HCT116 (cell line): ENCODE measurements around the gene GATC. TPM values are rescaled to one million over a fixed set of nuclear protein-coding genes. Genes with fewer than 3 reads are reported as not detected.

ENCODE experiments used
- ATAC-seq: fragments of 200-7000 bp; cut with Tn5 transposase; 2 replicates; pipeline ENCODE4 v1.9.1; 2020; ENCODE audit warnings: mild to moderate bottlenecking, moderate library complexity
- BruUV-seq: library from RNA; stranded (reverse); fragments of 400-500 nt; replicated peaks from 2 replicates; lab custom pipeline; 2021; lab: Mats Ljungman, UMichigan
- CTCF ChIA-PET: fragments of 300-600 bp; sonication (Branson Sonifier 250); formaldehyde crosslinking; loops from one replicate; lab custom pipeline; 2021; ENCODE audit warnings: antibody characterized with exemption; lab: Charles Lee
- POLR2A ChIA-PET: fragments of 300-600, 350-600 bp; sonication (Branson Sonifier 250); formaldehyde crosslinking; loops from one replicate; lab custom pipeline; 2021; ENCODE audit warnings: antibody characterized with exemption; lab: Charles Lee
- RAD21 ChIA-PET, 2 experiments: fragments of 300-600 bp; sonication (Branson Sonifier 250); formaldehyde crosslinking; loops; one replicate each; lab custom pipeline; 2023; ENCODE audit warnings: low total read pairs in 2 of 2; ENCODE audit not compliant: uncharacterized antibody in 2 of 2, unreplicated experiment in 2 of 2, low non-redundant PET in 1 of 2; lab: Charles Lee
- DNase-seq: peaks from one replicate; pipeline ENCODE4 v3.0.0-alpha.2; 2010; ENCODE audit warnings: low read depth, low spot score
- H2AFZ ChIP-seq: fragments of 200-600 bp; shearing (Covaris generic), sonication (generic); 2 replicates; pipeline ENCODE4 v1.6.1; 2017; ENCODE audit warnings: low read depth, mixed run types, mixed read lengths, antibody characterized with exemption, low read length; ENCODE audit not compliant: poor library complexity, severe bottlenecking
- H3K27ac ChIP-seq: 2 replicates; pipeline ENCODE4 v1.5.1; 2012; ENCODE audit warnings: low read depth, low read length
- H3K27me3 ChIP-seq: fragments of 200-600 bp; sonication (generic); 2 replicates; pipeline ENCODE4 v1.6.1; 2016; ENCODE audit warnings: mixed run types, low read length, mixed read lengths; ENCODE audit not compliant: insufficient read depth
- H3K36me3 ChIP-seq, 2 experiments: fragments of 200-500 bp in 1 of 2; fragments of 200-600 bp in 1 of 2; sonication (Bioruptor generic) in 1 of 2; sonication (generic) in 1 of 2; 2 replicates each; pipeline versions ENCODE4 v1.5.1 to v1.6.1; 2014 to 2016; ENCODE audit warnings: low read length in 2 of 2, inconsistent platforms in 1 of 2, mixed read lengths in 1 of 2, mixed run types in 1 of 2; ENCODE audit not compliant: insufficient read depth in 2 of 2, control insufficient read depth in 1 of 2
- H3K4me1 ChIP-seq, 2 experiments: fragments of 200-600 bp in 1 of 2; sonication (generic) in 1 of 2; 2 replicates each; pipeline versions ENCODE4 v1.5.1 to v1.6.1; 2012 to 2017; ENCODE audit warnings: low read length in 2 of 2, inconsistent platforms in 1 of 2, mild to moderate bottlenecking in 1 of 2, mixed read lengths in 1 of 2, mixed run types in 1 of 2, moderate library complexity in 1 of 2; ENCODE audit not compliant: insufficient read depth in 2 of 2, control insufficient read depth in 1 of 2
- H3K4me2 ChIP-seq: fragments of 200-600 bp; sonication (generic); 2 replicates; pipeline ENCODE4 v1.6.1; 2017; ENCODE audit warnings: mixed run types, low read length, mixed read lengths
- H3K4me3 ChIP-seq, 2 experiments: fragments of 200-600 bp in 1 of 2; sonication (generic) in 1 of 2; replicated peaks in 1 of 2; 2 replicates each; pipeline ENCODE4 v1.5.1; 2011 to 2016; ENCODE audit warnings: low read length in 2 of 2, control low read depth in 1 of 2, low read depth in 1 of 2, mild to moderate bottlenecking in 1 of 2, mixed read lengths in 1 of 2, mixed run types in 1 of 2
- H3K79me2 ChIP-seq: fragments of 200-600 bp; sonication (generic); 2 replicates; pipeline ENCODE4 v1.6.1; 2017; ENCODE audit warnings: mild to moderate bottlenecking, mixed run types, low read length, moderate library complexity, mixed read lengths; ENCODE audit not compliant: insufficient read depth
- H3K9ac ChIP-seq: fragments of 200-600 bp; sonication (generic); 2 replicates; pipeline ENCODE4 v1.6.1; 2016; ENCODE audit warnings: low read length, mixed read lengths
- H3K9me2 ChIP-seq: fragments of 200-600 bp; sonication (generic), shearing (Covaris generic); 2 replicates; pipeline ENCODE4 v1.6.1; 2017; ENCODE audit warnings: mixed run types, mild to moderate bottlenecking, moderate library complexity; ENCODE audit not compliant: insufficient read depth
- H3K9me3 ChIP-seq, 2 experiments: fragments of 200-500 bp in 1 of 2; fragments of 200-600 bp in 1 of 2; sonication (Bioruptor generic) in 1 of 2; sonication (generic) in 1 of 2; 2 replicates each; pipeline ENCODE4 v1.6.1; 2014 to 2017; ENCODE audit warnings: low read length in 2 of 2, mixed read lengths in 2 of 2, inconsistent platforms in 1 of 2, low read depth in 1 of 2, mild to moderate bottlenecking in 1 of 2, mixed run types in 1 of 2, moderate library complexity in 1 of 2; ENCODE audit not compliant: control insufficient read depth in 1 of 2, insufficient read depth in 1 of 2
- H4K20me1 ChIP-seq: fragments of 200-600 bp; sonication (generic), shearing (Covaris generic); 2 replicates; pipeline ENCODE4 v1.6.1; 2017; ENCODE audit warnings: mixed run types, mild to moderate bottlenecking, moderate library complexity; ENCODE audit not compliant: insufficient read depth
- CBX3 ChIP-seq: IDR thresholded peaks from 2 replicates; pipeline ENCODE4 v1.6.1; 2012; ENCODE audit warnings: low read depth
- CEBPB ChIP-seq: IDR thresholded peaks from 2 replicates; pipeline ENCODE4 v1.6.1; 2012; ENCODE audit warnings: low read depth
- EGR1 ChIP-seq: IDR thresholded peaks from 2 replicates; pipeline ENCODE4 v1.6.1; 2012; ENCODE audit warnings: low read depth
- ELF1 ChIP-seq: IDR thresholded peaks from 2 replicates; pipeline ENCODE4 v1.6.1; 2012; ENCODE audit warnings: low read depth, borderline replicate concordance
- EZH2 ChIP-seq: fragments of 200-600 bp; sonication (generic); IDR thresholded peaks from 2 replicates; pipeline ENCODE4 v1.6.1; 2017; ENCODE audit warnings: antibody characterized with exemption, mixed run types
- EZH2phosphoT487 ChIP-seq: fragments of 200-600 bp; IDR thresholded peaks from 2 replicates; pipeline ENCODE4 v1.6.1; 2018; ENCODE audit warnings: antibody characterized with exemption, borderline replicate concordance
- POLR2AphosphoS5 ChIP-seq: IDR thresholded peaks from 2 replicates; pipeline ENCODE4 v1.6.1; 2011; ENCODE audit warnings: mild to moderate bottlenecking, low read depth, low read length, moderate library complexity
- SIN3A ChIP-seq: IDR thresholded peaks from 2 replicates; pipeline ENCODE4 v1.6.1; 2012; ENCODE audit warnings: low read depth
- SRF ChIP-seq: IDR thresholded peaks from 2 replicates; pipeline ENCODE4 v1.6.1; 2012; ENCODE audit warnings: low read depth
- TCF7L2 ChIP-seq: IDR thresholded peaks from 2 replicates; pipeline ENCODE4 v1.7.0; 2011; ENCODE audit warnings: borderline replicate concordance, inconsistent platforms; ENCODE audit not compliant: insufficient read depth, insufficient read length; ENCODE audit errors: extremely low read depth
- YY1 ChIP-seq: IDR thresholded peaks from 2 replicates; pipeline ENCODE4 v1.6.1; 2011; ENCODE audit warnings: low read length, low read depth, moderate library complexity, mild to moderate bottlenecking; ENCODE audit not compliant: insufficient replicate concordance; ENCODE audit errors: extremely low read depth
- ZFX ChIP-seq: fragments of 450-650 bp; IDR thresholded peaks from 2 replicates; pipeline ENCODE4 v1.6.1; 2017
- intact Hi-C: fragments of 100-400 bp; cut with micrococcal nuclease; formaldehyde crosslinking; loops from 2 replicates; pipeline ENCODE4 v1.10.0; 2022
- total RNA-seq: library from RNA; stranded (reverse); gene quantifications from one replicate; pipeline ENCODE4 v1.2.1, GENCODE V29; 2021; ENCODE audit not compliant: unreplicated experiment
- TF ChIP-seq, protein P1 (sequence below), 3 experiments: fragments of 200-600 bp in 1 of 3; sonication (generic) in 1 of 3; IDR thresholded peaks in 2 of 3; conservative IDR thresholded peaks in 1 of 3; 2 replicates each; pipeline ENCODE4 v1.5.1; 2012 to 2017; ENCODE audit warnings: low read depth in 2 of 3, low read length in 2 of 3, antibody characterized with exemption in 1 of 3, borderline replicate concordance in 1 of 3, control low read depth in 1 of 3, mild to moderate bottlenecking in 1 of 3, mixed read lengths in 1 of 3, mixed run types in 1 of 3, moderate library complexity in 1 of 3; ENCODE audit not compliant: insufficient read depth in 1 of 3
- TF ChIP-seq, protein P2 (sequence below): IDR thresholded peaks from 2 replicates; pipeline ENCODE4 v1.6.1; 2011; ENCODE audit warnings: mild to moderate bottlenecking, low read length, moderate library complexity; ENCODE audit not compliant: insufficient replicate concordance; ENCODE audit errors: extremely low read depth
- TF ChIP-seq, protein P3 (sequence below): IDR thresholded peaks from 2 replicates; pipeline ENCODE4 v1.6.1; 2012; ENCODE audit warnings: low read depth

Gene GATC
- total RNA-seq, 1 experiment from 2014 or later: 48.7 TPM

DNA sequence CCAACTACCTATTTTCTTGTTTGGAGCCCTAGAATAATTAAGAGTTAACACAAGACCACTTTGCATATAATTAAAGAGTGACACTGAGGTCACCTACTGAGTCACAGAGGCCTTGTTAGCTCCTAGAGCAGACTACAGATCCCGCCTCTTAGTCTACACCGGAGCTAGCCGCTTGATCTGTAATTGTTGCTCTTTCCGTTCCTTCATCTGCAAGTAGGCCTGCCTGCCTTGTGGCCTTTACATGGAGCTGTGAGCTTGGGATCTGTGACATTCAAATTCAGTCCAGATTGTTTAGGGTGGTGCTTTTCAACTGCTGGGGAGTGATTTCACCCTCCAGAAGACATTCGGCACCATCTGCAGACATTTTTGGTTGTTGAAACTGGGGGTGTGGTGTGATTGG is 44.1 kb downstream of the GATC start:
- BruUV-seq: no TSS peak
- Histone ChIP-seq H3K9me3 (no peaks in the 10 kb centered on the region), H3K36me3 (no peaks in the 10 kb centered on the region; a peak in 2 of 4 replicates), H3K9me2 (no peaks in the 10 kb centered on the region), H2AFZ (no peak overlapping the region), H3K4me2 (no peak overlapping the region), H3K79me2 (peaks cover 13% of the 10 kb centered on the region; the same call in 1 of the 2 replicates), H3K4me3 (no peak overlapping the region), H4K20me1 (no peaks in the 10 kb centered on the region), H3K9ac (no peak overlapping the region), H3K27me3 (no peaks in the 10 kb centered on the region), H3K4me1 (peaks cover 3 to 7% of the 10 kb centered on the region in 2 experiments; a peak in 2 of 4 replicates), H3K27ac (no peak overlapping the region)
- POLR2A ChIA-PET: no interaction called here
- RAD21 ChIA-PET: no interaction called here
- no peak for TF ChIP-seq EZH2
- no peak for TF ChIP-seq EGR1
- TF ChIP-seq ZFX: no peak
- TF ChIP-seq, protein P1, sequence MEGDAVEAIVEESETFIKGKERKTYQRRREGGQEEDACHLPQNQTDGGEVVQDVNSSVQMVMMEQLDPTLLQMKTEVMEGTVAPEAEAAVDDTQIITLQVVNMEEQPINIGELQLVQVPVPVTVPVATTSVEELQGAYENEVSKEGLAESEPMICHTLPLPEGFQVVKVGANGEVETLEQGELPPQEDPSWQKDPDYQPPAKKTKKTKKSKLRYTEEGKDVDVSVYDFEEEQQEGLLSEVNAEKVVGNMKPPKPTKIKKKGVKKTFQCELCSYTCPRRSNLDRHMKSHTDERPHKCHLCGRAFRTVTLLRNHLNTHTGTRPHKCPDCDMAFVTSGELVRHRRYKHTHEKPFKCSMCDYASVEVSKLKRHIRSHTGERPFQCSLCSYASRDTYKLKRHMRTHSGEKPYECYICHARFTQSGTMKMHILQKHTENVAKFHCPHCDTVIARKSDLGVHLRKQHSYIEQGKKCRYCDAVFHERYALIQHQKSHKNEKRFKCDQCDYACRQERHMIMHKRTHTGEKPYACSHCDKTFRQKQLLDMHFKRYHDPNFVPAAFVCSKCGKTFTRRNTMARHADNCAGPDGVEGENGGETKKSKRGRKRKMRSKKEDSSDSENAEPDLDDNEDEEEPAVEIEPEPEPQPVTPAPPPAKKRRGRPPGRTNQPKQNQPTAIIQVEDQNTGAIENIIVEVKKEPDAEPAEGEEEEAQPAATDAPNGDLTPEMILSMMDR (IDR thresholded peaks at IDR 0.05 in 2 of 3, conservative IDR thresholded peaks at IDR 0.05 in 1 of 3; ENCODE audit: borderline replicate concordance in 1 of 3, insufficient read depth in 1 of 3, low read depth in 2 of 3, low read length in 2 of 3): no peak
- no peak for TF ChIP-seq SIN3A
- no peak for TF ChIP-seq CBX3
- no peak for TF ChIP-seq POLR2AphosphoS5
- TF ChIP-seq SRF: no peak
- TF ChIP-seq EZH2phosphoT487: no peak
- TF ChIP-seq CEBPB: no peak
- TF ChIP-seq ELF1: no peak
- TF ChIP-seq YY1: no peak
- TF ChIP-seq, protein P2, sequence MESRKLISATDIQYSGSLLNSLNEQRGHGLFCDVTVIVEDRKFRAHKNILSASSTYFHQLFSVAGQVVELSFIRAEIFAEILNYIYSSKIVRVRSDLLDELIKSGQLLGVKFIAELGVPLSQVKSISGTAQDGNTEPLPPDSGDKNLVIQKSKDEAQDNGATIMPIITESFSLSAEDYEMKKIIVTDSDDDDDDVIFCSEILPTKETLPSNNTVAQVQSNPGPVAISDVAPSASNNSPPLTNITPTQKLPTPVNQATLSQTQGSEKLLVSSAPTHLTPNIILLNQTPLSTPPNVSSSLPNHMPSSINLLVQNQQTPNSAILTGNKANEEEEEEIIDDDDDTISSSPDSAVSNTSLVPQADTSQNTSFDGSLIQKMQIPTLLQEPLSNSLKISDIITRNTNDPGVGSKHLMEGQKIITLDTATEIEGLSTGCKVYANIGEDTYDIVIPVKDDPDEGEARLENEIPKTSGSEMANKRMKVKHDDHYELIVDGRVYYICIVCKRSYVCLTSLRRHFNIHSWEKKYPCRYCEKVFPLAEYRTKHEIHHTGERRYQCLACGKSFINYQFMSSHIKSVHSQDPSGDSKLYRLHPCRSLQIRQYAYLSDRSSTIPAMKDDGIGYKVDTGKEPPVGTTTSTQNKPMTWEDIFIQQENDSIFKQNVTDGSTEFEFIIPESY: no peak
- TF ChIP-seq TCF7L2: no peak
- TF ChIP-seq, protein P3, sequence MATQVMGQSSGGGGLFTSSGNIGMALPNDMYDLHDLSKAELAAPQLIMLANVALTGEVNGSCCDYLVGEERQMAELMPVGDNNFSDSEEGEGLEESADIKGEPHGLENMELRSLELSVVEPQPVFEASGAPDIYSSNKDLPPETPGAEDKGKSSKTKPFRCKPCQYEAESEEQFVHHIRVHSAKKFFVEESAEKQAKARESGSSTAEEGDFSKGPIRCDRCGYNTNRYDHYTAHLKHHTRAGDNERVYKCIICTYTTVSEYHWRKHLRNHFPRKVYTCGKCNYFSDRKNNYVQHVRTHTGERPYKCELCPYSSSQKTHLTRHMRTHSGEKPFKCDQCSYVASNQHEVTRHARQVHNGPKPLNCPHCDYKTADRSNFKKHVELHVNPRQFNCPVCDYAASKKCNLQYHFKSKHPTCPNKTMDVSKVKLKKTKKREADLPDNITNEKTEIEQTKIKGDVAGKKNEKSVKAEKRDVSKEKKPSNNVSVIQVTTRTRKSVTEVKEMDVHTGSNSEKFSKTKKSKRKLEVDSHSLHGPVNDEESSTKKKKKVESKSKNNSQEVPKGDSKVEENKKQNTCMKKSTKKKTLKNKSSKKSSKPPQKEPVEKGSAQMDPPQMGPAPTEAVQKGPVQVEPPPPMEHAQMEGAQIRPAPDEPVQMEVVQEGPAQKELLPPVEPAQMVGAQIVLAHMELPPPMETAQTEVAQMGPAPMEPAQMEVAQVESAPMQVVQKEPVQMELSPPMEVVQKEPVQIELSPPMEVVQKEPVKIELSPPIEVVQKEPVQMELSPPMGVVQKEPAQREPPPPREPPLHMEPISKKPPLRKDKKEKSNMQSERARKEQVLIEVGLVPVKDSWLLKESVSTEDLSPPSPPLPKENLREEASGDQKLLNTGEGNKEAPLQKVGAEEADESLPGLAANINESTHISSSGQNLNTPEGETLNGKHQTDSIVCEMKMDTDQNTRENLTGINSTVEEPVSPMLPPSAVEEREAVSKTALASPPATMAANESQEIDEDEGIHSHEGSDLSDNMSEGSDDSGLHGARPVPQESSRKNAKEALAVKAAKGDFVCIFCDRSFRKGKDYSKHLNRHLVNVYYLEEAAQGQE: no peak
- no peak for ATAC-seq
- intact Hi-C loops: no loop called here
- DNase-seq: no peak
- CTCF ChIA-PET: no interaction called here
